NOMO-1 treated with DMSO at 0.1 percent for 48 hours (cell line): ENCODE results near the gene SIAH2.

Experiments used
- DNase-seq: peaks from one replicate; lab custom pipeline; 2025; ENCODE audit not compliant: unreplicated experiment; lab: John Stamatoyannopoulos, UW

SIAH2 gene

GRCh38 chr3:150749255-150749654 lies 13.7 kb downstream of the SIAH2 start:
- DNase-seq = no peak

GRCh38 chr3:150748684-150749047 lies 14.3 kb downstream of the SIAH2 start:
- DNase-seq = no peak

GRCh38 chr3:150747886-150748683 lies 14.9 kb downstream of the SIAH2 start:
- peak; percentile 27 for DNase-seq

- no peak for DNase-seq
Observed at GRCh38 chr3:150746791-150747590, 16.0 kb downstream of the SIAH2 start.

GRCh38 chr3:150745832-150746231 lies 17.1 kb downstream of the SIAH2 start:
- no peak for DNase-seq

GRCh38 chr3:150744919-150745211 lies 18.1 kb downstream of the SIAH2 start:
- no peak for DNase-seq

- no peak for DNase-seq
Observed at GRCh38 chr3:150744041-150744918, 18.7 kb downstream of the SIAH2 start.

GRCh38 chr3:150743508-150743907 lies 19.5 kb downstream of the SIAH2 start:
- no peak for DNase-seq

- DNase-seq = no peak
Observed at GRCh38 chr3:150742679-150743078, 20.3 kb downstream of the SIAH2 start.

GRCh38 chr3:150742141-150742523 lies 20.8 kb downstream of the SIAH2 start:
- no peak for DNase-seq

GRCh38 chr3:150741497-150742140 lies 21.4 kb downstream of the SIAH2 start:
- no peak for DNase-seq

GRCh38 chr3:150740733-150741496 lies 22.1 kb downstream of the SIAH2 start:
- DNase-seq = no peak

- DNase-seq = no peak
Observed at GRCh38 chr3:150739877-150740645, 22.9 kb downstream of the SIAH2 start.

GRCh38 chr3:150739200-150739863 lies 23.6 kb downstream of the SIAH2 start:
- DNase-seq = peak; percentile 8

GRCh38 chr3:150738688-150739087 lies 24.3 kb downstream of the SIAH2 start:
- DNase-seq = no peak

GRCh38 chr3:150737874-150738679 lies 24.9 kb downstream of the SIAH2 start:
- DNase-seq = peak; percentile 25

- no peak for DNase-seq
Observed at GRCh38 chr3:150736903-150737832, 25.8 kb downstream of the SIAH2 start.
